ACHN (cell line): Measurements from ENCODE around the gene ZNF32.
A peak's percentile ranks its signal among the peaks of the same experiment; 100 is the strongest.

Experiments used
- DNase-seq: peaks from one replicate; pipeline ENCODE4 v3.0.0-alpha.2; 2015
- in situ Hi-C: cut with HindIII; loops from 2 replicates; pipeline ENCODE4 v1.10.0; 2017; ENCODE audit warnings: low sequenced_read_pairs, low pct_ligation_motif_present, low pct_unique_long_range_greater_than_20kb

ZNF32 gene

GRCh38 chr10:43598446-43598845 is 50.2 kb downstream of the ZNF32 start:
- no peak for DNase-seq
- in situ Hi-C loops: no loop called here

DNA sequence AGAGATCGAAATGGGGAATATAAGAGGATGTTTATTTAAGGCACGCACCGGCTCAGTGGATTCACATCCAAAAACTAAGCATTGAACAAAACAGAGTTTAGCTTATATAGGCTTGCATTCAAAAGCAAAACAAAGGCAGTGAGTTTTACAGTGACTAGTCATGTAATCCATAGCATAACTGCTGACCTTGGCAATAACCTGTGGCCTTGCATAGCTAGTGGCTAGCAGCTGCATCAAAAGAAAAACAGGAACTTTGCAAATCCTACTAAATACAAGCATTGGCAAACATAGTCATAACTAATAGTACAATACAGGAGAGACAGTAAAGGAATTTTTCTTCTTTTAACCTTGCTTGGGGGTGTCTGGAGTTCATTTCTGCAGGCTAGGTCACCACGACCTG is 52.1 kb downstream of the ZNF32 start:
- in situ Hi-C loops: no loop called here
- DNase-seq: no peak

GRCh38 chr10:43595739-43596298 is 52.9 kb downstream of the ZNF32 start:
- in situ Hi-C loops: no loop called here

GRCh38 chr10:43594944-43595589 is 53.6 kb downstream of the ZNF32 start:
- peak; percentile 18 for DNase-seq
- in situ Hi-C loops: no loop called here

More at GRCh38 chr10:43595739-43596298, 52.9 kb downstream of the ZNF32 start:
- DNase-seq: no peak
